HG02763 (cell line): ENCODE data around the gene EHMT1.
"Not testable (repeated sequence)": the region's sequence is repeated elsewhere in the genome, so short reads cannot be mapped to it uniquely, and the experiment has no call there.

ENCODE experiments used
- ATAC-seq: cut with Tn5 transposase; IDR thresholded peaks from one replicate; pipeline ENCODE4 v1.9.1; 2021; ENCODE audit warnings: mild to moderate bottlenecking, moderate library complexity; ENCODE audit not compliant: unreplicated experiment

Gene EHMT1

GRCh38 chr9:137800196-137801022 lies 181.6 kb downstream of the EHMT1 start:
- ATAC-seq: no peak

- ATAC-seq: no peak
These were observed 182.2 kb downstream of the EHMT1 start for GRCh38 chr9:137801023-137801319.

- no peak for ATAC-seq
These were observed 183.2 kb downstream of the EHMT1 start for GRCh38 chr9:137802021-137802420.

GRCh38 chr9:137802521-137803243 lies 183.9 kb downstream of the EHMT1 start:
- ATAC-seq: no peak

DNA sequence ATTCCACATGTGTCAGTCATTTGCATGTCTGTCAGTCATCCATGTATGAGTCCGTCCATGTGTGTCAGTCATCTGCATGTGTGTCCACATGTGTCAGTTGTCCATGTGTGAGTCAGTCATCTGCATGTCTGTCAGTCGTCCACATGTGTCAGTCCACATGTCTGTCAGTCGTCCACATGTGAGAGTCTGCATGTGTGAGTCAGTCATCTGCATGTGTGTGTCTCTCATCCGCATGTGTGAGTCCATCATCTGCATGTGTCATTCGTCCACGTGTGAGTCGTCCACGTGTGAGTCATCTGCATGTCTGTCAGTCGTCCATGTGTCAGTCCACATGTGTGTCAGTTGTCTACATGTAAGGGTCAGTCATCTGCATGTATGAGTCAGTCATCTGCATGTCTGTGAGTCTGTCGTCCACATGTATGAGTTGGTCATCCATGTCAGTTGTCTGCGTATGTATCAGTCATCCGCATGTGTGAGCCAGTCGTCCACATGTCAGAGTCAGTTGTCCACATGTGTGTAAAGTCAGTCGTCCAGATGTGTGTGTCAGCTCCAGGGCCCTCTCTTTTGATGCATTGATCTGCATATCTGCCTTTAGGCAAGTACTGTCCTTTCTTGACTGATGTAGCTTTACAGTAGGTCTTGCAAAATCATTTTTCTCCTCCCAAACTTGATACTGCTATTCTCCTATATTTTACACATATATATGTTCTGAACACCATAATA lies 186.3 kb downstream of the EHMT1 start:
- ATAC-seq: no peak

GRCh38 chr9:137807721-137808703 lies 189.2 kb downstream of the EHMT1 start:
- no peak for ATAC-seq

DNA sequence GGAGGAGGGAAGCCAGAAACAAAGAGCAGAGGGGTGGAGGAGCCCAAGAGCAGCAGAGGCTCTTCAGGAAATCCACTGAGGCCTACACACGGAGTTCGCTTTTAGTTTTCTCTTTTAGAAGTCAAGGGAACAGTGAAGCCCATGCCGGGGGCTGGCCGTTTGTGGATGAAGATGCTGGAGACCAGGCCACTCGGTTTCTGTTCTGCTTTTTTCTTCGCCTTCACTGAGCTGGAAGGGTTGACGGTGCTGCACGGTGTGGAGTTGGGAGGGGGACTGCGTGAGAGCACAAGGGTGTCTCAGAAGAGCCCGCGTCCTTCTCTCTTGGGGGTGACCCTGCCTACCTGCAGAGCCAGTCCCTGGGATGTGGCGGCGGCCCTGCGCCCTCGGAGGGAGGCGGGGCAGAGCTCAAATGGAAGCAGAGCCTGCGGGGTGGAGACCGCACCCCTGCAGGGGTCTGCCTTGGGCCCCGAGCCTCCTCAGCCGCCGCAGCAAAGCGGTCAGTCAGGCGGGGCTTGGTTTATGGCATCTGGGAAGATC lies 190.3 kb downstream of the EHMT1 start:
- no peak for ATAC-seq

- ATAC-seq: not testable (repeated sequence)
These were observed 191.1 kb downstream of the EHMT1 start for GRCh38 chr9:137809726-137810450.

DNA sequence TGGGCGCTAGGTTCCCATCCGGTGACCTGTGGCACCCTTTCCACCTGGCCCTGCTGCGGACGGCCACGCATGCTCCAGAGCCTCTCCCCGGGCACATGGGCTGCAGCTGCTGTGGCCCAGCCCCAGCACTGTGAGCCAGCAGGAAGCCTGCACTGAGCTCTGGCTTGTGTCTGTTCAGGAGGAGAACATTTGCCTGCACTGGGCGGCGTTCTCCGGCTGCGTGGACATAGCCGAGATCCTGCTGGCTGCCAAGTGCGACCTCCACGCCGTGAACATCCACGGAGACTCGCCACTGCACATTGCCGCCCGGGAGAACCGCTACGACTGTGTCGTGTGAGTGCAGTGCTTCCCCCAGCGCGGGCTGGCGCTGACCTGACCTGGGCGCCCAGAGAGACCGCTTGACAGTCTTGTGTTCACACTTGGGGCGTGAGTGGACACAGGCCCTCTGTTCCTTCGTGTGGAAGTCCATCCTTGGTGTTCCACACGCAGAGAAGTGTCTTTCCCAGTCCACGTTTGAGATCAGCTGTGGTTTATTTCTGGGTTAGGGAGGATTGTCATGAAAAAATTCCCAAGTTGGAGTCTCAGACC lies 192.6 kb downstream of the EHMT1 start:
- ATAC-seq: no peak

GRCh38 chr9:137812356-137813023 lies 193.7 kb downstream of the EHMT1 start:
- ATAC-seq: no peak

DNA sequence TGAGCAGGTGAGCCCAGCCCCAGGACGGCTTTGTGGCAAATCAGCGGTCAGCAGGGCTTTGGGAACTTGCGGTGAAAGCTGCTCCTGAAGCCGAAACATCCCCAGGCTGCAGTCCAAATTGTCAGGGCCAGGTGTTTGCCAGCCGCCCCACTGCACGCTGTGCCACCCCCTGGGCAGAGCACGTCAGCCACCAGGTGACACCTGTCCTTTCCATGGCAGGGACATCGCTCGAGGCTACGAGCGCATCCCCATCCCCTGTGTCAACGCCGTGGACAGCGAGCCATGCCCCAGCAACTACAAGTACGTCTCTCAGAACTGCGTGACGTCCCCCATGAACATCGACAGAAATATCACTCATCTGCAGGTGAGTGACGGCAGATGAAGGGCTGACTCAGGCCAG lies 194.4 kb downstream of the EHMT1 start:
- ATAC-seq: no peak

DNA sequence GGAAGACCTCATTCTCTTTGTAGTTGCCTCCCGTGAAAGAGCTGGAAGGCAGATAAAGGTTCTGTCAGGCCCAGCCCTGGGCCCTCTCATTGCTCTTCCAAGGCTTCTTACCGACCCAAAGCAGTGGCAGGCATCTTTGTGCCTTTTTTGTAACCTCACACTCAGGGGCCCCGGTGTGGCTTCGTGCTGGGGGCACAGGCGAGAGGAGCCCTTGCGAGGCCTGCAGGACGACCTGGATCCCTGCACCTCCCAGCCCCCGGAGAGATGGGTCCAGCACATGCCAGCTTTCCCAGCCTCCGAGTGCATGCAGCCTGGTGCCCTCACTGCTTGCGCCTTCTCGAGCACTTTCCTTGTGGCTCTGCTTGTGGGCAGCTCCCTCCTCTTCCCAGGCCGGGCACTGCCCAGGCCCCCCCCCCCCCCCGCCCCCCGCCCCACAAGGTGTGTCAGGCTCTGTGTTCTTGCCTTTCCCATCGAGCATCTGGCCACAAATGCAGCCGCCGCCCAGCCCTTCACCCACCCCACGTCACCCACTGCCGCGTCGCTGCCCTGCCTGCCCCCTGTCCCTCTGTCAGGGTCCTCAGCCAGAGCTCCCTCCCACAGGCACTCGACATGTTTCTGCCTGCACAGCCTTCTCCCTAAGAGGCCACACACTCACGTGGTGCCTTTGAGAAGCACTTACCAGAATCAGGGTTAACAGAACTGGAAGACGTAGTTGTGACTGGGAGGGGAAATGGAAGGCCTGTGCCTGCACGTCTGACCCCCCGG lies 195.0 kb downstream of the EHMT1 start:
- no peak for ATAC-seq

GRCh38 chr9:137814436-137814835 lies 195.6 kb downstream of the EHMT1 start:
- ATAC-seq: no peak

DNA sequence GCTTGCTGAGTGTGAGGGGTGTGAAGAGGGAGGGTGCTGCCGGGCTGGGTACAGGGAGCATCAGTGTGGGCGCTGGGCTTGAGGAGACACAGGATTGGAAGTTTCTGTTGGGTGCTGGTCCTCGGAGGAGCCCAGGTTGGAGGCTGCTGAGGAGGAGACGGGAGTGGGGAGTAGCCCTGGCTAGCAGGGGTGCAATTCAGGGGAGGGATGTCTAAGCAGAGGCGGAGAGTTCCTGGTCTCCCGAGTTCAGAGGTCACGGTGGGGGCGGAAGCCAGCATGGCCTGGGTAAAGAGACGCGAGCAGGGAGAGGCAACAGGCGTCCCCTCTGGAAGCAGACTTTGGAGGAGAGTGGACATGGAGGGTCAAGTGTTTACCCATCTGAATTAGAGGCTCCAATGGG lies 196.0 kb downstream of the EHMT1 start:
- no peak for ATAC-seq

- no peak for ATAC-seq
These were observed 196.8 kb downstream of the EHMT1 start for GRCh38 chr9:137815256-137816255.

GRCh38 chr9:137816531-137817235 lies 197.9 kb downstream of the EHMT1 start:
- ATAC-seq: no peak
